HCT116 (cell line): Measurements from ENCODE around the gene MUC21. TPM values are rescaled to one million over a fixed set of nuclear protein-coding genes. Genes with fewer than 3 reads are reported as not detected.

ENCODE experiments used
- ATAC-seq: fragments of 200-7000 bp; cut with Tn5 transposase; 2 replicates; pipeline ENCODE4 v1.9.1; 2020; ENCODE audit warnings: mild to moderate bottlenecking, moderate library complexity
- BruUV-seq: library from RNA; stranded (reverse); fragments of 400-500 nt; replicated peaks from 2 replicates; lab custom pipeline; 2021; lab: Mats Ljungman, UMichigan
- CTCF ChIA-PET: fragments of 300-600 bp; sonication (Branson Sonifier 250); formaldehyde crosslinking; loops from one replicate; lab custom pipeline; 2021; ENCODE audit warnings: antibody characterized with exemption; lab: Charles Lee
- POLR2A ChIA-PET: fragments of 300-600, 350-600 bp; sonication (Branson Sonifier 250); formaldehyde crosslinking; loops from one replicate; lab custom pipeline; 2021; ENCODE audit warnings: antibody characterized with exemption; lab: Charles Lee
- RAD21 ChIA-PET, 2 experiments: fragments of 300-600 bp; sonication (Branson Sonifier 250); formaldehyde crosslinking; loops; one replicate each; lab custom pipeline; 2023; ENCODE audit warnings: low total read pairs in 2 of 2; ENCODE audit not compliant: uncharacterized antibody in 2 of 2, unreplicated experiment in 2 of 2, low non-redundant PET in 1 of 2; lab: Charles Lee
- DNase-seq: peaks from one replicate; pipeline ENCODE4 v3.0.0-alpha.2; 2010; ENCODE audit warnings: low read depth, low spot score
- H2AFZ ChIP-seq: fragments of 200-600 bp; shearing (Covaris generic), sonication (generic); 2 replicates; pipeline ENCODE4 v1.6.1; 2017; ENCODE audit warnings: low read depth, mixed run types, mixed read lengths, antibody characterized with exemption, low read length; ENCODE audit not compliant: poor library complexity, severe bottlenecking
- H3K27ac ChIP-seq: 2 replicates; pipeline ENCODE4 v1.5.1; 2012; ENCODE audit warnings: low read depth, low read length
- H3K27me3 ChIP-seq: fragments of 200-600 bp; sonication (generic); 2 replicates; pipeline ENCODE4 v1.6.1; 2016; ENCODE audit warnings: mixed run types, low read length, mixed read lengths; ENCODE audit not compliant: insufficient read depth
- H3K36me3 ChIP-seq, 2 experiments: fragments of 200-500 bp in 1 of 2; fragments of 200-600 bp in 1 of 2; sonication (Bioruptor generic) in 1 of 2; sonication (generic) in 1 of 2; 2 replicates each; pipeline versions ENCODE4 v1.5.1 to v1.6.1; 2014 to 2016; ENCODE audit warnings: low read length in 2 of 2, inconsistent platforms in 1 of 2, mixed read lengths in 1 of 2, mixed run types in 1 of 2; ENCODE audit not compliant: insufficient read depth in 2 of 2, control insufficient read depth in 1 of 2
- H3K4me1 ChIP-seq, 2 experiments: fragments of 200-600 bp in 1 of 2; sonication (generic) in 1 of 2; 2 replicates each; pipeline versions ENCODE4 v1.5.1 to v1.6.1; 2012 to 2017; ENCODE audit warnings: low read length in 2 of 2, inconsistent platforms in 1 of 2, mild to moderate bottlenecking in 1 of 2, mixed read lengths in 1 of 2, mixed run types in 1 of 2, moderate library complexity in 1 of 2; ENCODE audit not compliant: insufficient read depth in 2 of 2, control insufficient read depth in 1 of 2
- H3K4me2 ChIP-seq: fragments of 200-600 bp; sonication (generic); 2 replicates; pipeline ENCODE4 v1.6.1; 2017; ENCODE audit warnings: mixed run types, low read length, mixed read lengths
- H3K4me3 ChIP-seq, 2 experiments: fragments of 200-600 bp in 1 of 2; sonication (generic) in 1 of 2; replicated peaks in 1 of 2; 2 replicates each; pipeline ENCODE4 v1.5.1; 2011 to 2016; ENCODE audit warnings: low read length in 2 of 2, control low read depth in 1 of 2, low read depth in 1 of 2, mild to moderate bottlenecking in 1 of 2, mixed read lengths in 1 of 2, mixed run types in 1 of 2
- H3K79me2 ChIP-seq: fragments of 200-600 bp; sonication (generic); 2 replicates; pipeline ENCODE4 v1.6.1; 2017; ENCODE audit warnings: mild to moderate bottlenecking, mixed run types, low read length, moderate library complexity, mixed read lengths; ENCODE audit not compliant: insufficient read depth
- H3K9ac ChIP-seq: fragments of 200-600 bp; sonication (generic); 2 replicates; pipeline ENCODE4 v1.6.1; 2016; ENCODE audit warnings: low read length, mixed read lengths
- H3K9me2 ChIP-seq: fragments of 200-600 bp; sonication (generic), shearing (Covaris generic); 2 replicates; pipeline ENCODE4 v1.6.1; 2017; ENCODE audit warnings: mixed run types, mild to moderate bottlenecking, moderate library complexity; ENCODE audit not compliant: insufficient read depth
- H3K9me3 ChIP-seq, 2 experiments: fragments of 200-500 bp in 1 of 2; fragments of 200-600 bp in 1 of 2; sonication (Bioruptor generic) in 1 of 2; sonication (generic) in 1 of 2; 2 replicates each; pipeline ENCODE4 v1.6.1; 2014 to 2017; ENCODE audit warnings: low read length in 2 of 2, mixed read lengths in 2 of 2, inconsistent platforms in 1 of 2, low read depth in 1 of 2, mild to moderate bottlenecking in 1 of 2, mixed run types in 1 of 2, moderate library complexity in 1 of 2; ENCODE audit not compliant: control insufficient read depth in 1 of 2, insufficient read depth in 1 of 2
- H4K20me1 ChIP-seq: fragments of 200-600 bp; sonication (generic), shearing (Covaris generic); 2 replicates; pipeline ENCODE4 v1.6.1; 2017; ENCODE audit warnings: mixed run types, mild to moderate bottlenecking, moderate library complexity; ENCODE audit not compliant: insufficient read depth
- CEBPB ChIP-seq: IDR thresholded peaks from 2 replicates; pipeline ENCODE4 v1.6.1; 2012; ENCODE audit warnings: low read depth
- CTCF ChIP-seq, 3 experiments: fragments of 200-600 bp in 1 of 3; sonication (generic) in 1 of 3; IDR thresholded peaks in 2 of 3; conservative IDR thresholded peaks in 1 of 3; 2 replicates each; pipeline ENCODE4 v1.5.1; 2012 to 2017; ENCODE audit warnings: low read depth in 2 of 3, low read length in 2 of 3, antibody characterized with exemption in 1 of 3, borderline replicate concordance in 1 of 3, control low read depth in 1 of 3, mild to moderate bottlenecking in 1 of 3, mixed read lengths in 1 of 3, mixed run types in 1 of 3, moderate library complexity in 1 of 3; ENCODE audit not compliant: insufficient read depth in 1 of 3
- EGR1 ChIP-seq: IDR thresholded peaks from 2 replicates; pipeline ENCODE4 v1.6.1; 2012; ENCODE audit warnings: low read depth
- ELF1 ChIP-seq: IDR thresholded peaks from 2 replicates; pipeline ENCODE4 v1.6.1; 2012; ENCODE audit warnings: low read depth, borderline replicate concordance
- EZH2 ChIP-seq: fragments of 200-600 bp; sonication (generic); IDR thresholded peaks from 2 replicates; pipeline ENCODE4 v1.6.1; 2017; ENCODE audit warnings: antibody characterized with exemption, mixed run types
- EZH2phosphoT487 ChIP-seq: fragments of 200-600 bp; IDR thresholded peaks from 2 replicates; pipeline ENCODE4 v1.6.1; 2018; ENCODE audit warnings: antibody characterized with exemption, borderline replicate concordance
- FOSL1 ChIP-seq: IDR thresholded peaks from 2 replicates; pipeline ENCODE4 v1.6.1; 2012; ENCODE audit warnings: low read depth
- JUND ChIP-seq: IDR thresholded peaks from 2 replicates; pipeline ENCODE4 v1.6.1; 2012
- SIN3A ChIP-seq: IDR thresholded peaks from 2 replicates; pipeline ENCODE4 v1.6.1; 2012; ENCODE audit warnings: low read depth
- SP1 ChIP-seq: IDR thresholded peaks from 2 replicates; pipeline ENCODE4 v1.6.1; 2012; ENCODE audit warnings: low read depth
- SRF ChIP-seq: IDR thresholded peaks from 2 replicates; pipeline ENCODE4 v1.6.1; 2012; ENCODE audit warnings: low read depth
- TCF7L2 ChIP-seq: IDR thresholded peaks from 2 replicates; pipeline ENCODE4 v1.7.0; 2011; ENCODE audit warnings: borderline replicate concordance, inconsistent platforms; ENCODE audit not compliant: insufficient read depth, insufficient read length; ENCODE audit errors: extremely low read depth
- YY1 ChIP-seq: IDR thresholded peaks from 2 replicates; pipeline ENCODE4 v1.6.1; 2011; ENCODE audit warnings: low read length, low read depth, moderate library complexity, mild to moderate bottlenecking; ENCODE audit not compliant: insufficient replicate concordance; ENCODE audit errors: extremely low read depth
- ZFX ChIP-seq: fragments of 450-650 bp; IDR thresholded peaks from 2 replicates; pipeline ENCODE4 v1.6.1; 2017
- ZNF274 ChIP-seq: fragments of 200-500 bp; sonication (Bioruptor generic); IDR thresholded peaks from 2 replicates; pipeline ENCODE4 v1.6.1; 2014; ENCODE audit warnings: mild to moderate bottlenecking, low read depth, low read length, inconsistent platforms
- intact Hi-C: fragments of 100-400 bp; cut with micrococcal nuclease; formaldehyde crosslinking; loops from 2 replicates; pipeline ENCODE4 v1.10.0; 2022
- total RNA-seq: library from RNA; stranded (reverse); gene quantifications from one replicate; pipeline ENCODE4 v1.2.1, GENCODE V29; 2021; ENCODE audit not compliant: unreplicated experiment
- TF ChIP-seq, protein P1 (sequence below): IDR thresholded peaks from 2 replicates; pipeline ENCODE4 v1.6.1; 2011; ENCODE audit warnings: mild to moderate bottlenecking, low read length, moderate library complexity; ENCODE audit not compliant: insufficient replicate concordance; ENCODE audit errors: extremely low read depth
- TF ChIP-seq, protein P2 (sequence below): IDR thresholded peaks from 2 replicates; pipeline ENCODE4 v1.6.1; 2012
- TF ChIP-seq, protein P3 (sequence below): IDR thresholded peaks from 2 replicates; pipeline ENCODE4 v1.6.1; 2012; ENCODE audit warnings: low read depth
- TF ChIP-seq, protein P4 (sequence below): IDR thresholded peaks from 2 replicates; pipeline ENCODE4 v1.6.1; 2012

The MUC21 gene
- total RNA-seq, 1 experiment from 2014 or later: not detected

DNA sequence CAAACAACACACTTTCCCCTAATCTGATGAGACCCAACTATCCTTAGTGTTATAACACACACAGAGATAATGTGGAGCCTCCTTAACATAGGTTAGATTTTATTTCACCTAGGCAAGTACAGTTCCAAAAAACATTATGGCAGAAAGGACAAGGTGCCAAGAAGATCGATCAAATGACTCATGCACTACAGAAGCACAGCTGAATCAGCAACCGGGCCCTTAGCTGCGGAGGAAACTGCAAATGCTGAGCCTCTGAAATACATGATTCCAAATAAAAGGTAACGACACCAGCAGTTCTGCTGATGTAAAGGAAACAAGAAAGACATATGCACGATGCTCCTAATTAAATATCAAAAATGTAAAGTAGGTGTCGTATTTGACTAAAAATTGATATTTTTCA is 19.9 kb upstream of the MUC21 start:
- ATAC-seq (no peak), DNase-seq (no peak)
- no TSS peak for BruUV-seq
- no peak overlapping the region for H3K27ac ChIP-seq
- H4K20me1 ChIP-seq: no peaks in the 10 kb centered on the region
- ChIA-PET CTCF (no interaction called here), POLR2A (no interaction called here), RAD21 (no interaction called here)
- no peaks in the 10 kb centered on the region; a peak in 1 of 4 replicates for H3K4me1 ChIP-seq
- H2AFZ ChIP-seq: no peak overlapping the region
- no peaks in the 10 kb centered on the region for H3K79me2 ChIP-seq
- H3K9ac ChIP-seq: no peak overlapping the region
- no peak overlapping the region for H3K4me3 ChIP-seq
- no peaks in the 10 kb centered on the region for H3K9me2 ChIP-seq
- H3K27me3 ChIP-seq: no peaks in the 10 kb centered on the region
- no peak for TF ChIP-seq SP1
- TF ChIP-seq, protein P1, sequence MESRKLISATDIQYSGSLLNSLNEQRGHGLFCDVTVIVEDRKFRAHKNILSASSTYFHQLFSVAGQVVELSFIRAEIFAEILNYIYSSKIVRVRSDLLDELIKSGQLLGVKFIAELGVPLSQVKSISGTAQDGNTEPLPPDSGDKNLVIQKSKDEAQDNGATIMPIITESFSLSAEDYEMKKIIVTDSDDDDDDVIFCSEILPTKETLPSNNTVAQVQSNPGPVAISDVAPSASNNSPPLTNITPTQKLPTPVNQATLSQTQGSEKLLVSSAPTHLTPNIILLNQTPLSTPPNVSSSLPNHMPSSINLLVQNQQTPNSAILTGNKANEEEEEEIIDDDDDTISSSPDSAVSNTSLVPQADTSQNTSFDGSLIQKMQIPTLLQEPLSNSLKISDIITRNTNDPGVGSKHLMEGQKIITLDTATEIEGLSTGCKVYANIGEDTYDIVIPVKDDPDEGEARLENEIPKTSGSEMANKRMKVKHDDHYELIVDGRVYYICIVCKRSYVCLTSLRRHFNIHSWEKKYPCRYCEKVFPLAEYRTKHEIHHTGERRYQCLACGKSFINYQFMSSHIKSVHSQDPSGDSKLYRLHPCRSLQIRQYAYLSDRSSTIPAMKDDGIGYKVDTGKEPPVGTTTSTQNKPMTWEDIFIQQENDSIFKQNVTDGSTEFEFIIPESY: no peak
- TF ChIP-seq JUND: no peak; the same call in 1 of the 2 replicates
- TF ChIP-seq, protein P2, sequence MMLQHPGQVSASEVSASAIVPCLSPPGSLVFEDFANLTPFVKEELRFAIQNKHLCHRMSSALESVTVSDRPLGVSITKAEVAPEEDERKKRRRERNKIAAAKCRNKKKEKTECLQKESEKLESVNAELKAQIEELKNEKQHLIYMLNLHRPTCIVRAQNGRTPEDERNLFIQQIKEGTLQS: no peak
- no peak for TF ChIP-seq TCF7L2
- TF ChIP-seq, protein P3, sequence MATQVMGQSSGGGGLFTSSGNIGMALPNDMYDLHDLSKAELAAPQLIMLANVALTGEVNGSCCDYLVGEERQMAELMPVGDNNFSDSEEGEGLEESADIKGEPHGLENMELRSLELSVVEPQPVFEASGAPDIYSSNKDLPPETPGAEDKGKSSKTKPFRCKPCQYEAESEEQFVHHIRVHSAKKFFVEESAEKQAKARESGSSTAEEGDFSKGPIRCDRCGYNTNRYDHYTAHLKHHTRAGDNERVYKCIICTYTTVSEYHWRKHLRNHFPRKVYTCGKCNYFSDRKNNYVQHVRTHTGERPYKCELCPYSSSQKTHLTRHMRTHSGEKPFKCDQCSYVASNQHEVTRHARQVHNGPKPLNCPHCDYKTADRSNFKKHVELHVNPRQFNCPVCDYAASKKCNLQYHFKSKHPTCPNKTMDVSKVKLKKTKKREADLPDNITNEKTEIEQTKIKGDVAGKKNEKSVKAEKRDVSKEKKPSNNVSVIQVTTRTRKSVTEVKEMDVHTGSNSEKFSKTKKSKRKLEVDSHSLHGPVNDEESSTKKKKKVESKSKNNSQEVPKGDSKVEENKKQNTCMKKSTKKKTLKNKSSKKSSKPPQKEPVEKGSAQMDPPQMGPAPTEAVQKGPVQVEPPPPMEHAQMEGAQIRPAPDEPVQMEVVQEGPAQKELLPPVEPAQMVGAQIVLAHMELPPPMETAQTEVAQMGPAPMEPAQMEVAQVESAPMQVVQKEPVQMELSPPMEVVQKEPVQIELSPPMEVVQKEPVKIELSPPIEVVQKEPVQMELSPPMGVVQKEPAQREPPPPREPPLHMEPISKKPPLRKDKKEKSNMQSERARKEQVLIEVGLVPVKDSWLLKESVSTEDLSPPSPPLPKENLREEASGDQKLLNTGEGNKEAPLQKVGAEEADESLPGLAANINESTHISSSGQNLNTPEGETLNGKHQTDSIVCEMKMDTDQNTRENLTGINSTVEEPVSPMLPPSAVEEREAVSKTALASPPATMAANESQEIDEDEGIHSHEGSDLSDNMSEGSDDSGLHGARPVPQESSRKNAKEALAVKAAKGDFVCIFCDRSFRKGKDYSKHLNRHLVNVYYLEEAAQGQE: no peak
- no peak for TF ChIP-seq SIN3A
- no peak for TF ChIP-seq EZH2phosphoT487
- TF ChIP-seq ELF1: no peak
- no peak for TF ChIP-seq EZH2
- no peak for TF ChIP-seq SRF
- no peak for TF ChIP-seq ZNF274
- TF ChIP-seq CEBPB: no peak
- no peak for TF ChIP-seq EGR1
- no peak for TF ChIP-seq ZFX
- TF ChIP-seq CTCF (IDR thresholded peaks at IDR 0.05 in 2 of 3, conservative IDR thresholded peaks at IDR 0.05 in 1 of 3; ENCODE audit: borderline replicate concordance in 1 of 3, insufficient read depth in 1 of 3, low read depth in 2 of 3, low read length in 2 of 3): no peak
- TF ChIP-seq YY1: no peak
- TF ChIP-seq, protein P4, sequence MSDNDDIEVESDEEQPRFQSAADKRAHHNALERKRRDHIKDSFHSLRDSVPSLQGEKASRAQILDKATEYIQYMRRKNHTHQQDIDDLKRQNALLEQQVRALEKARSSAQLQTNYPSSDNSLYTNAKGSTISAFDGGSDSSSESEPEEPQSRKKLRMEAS: no peak
- no peak for TF ChIP-seq FOSL1
- H3K9me3 ChIP-seq: no peaks in the 10 kb centered on the region
- intact Hi-C loops: no loop called here
- no peak overlapping the region for H3K4me2 ChIP-seq
- no peaks in the 10 kb centered on the region for H3K36me3 ChIP-seq
